Measurements from ENCODE around the gene MAPK8IP1. TPM values are rescaled to one million over a fixed set of nuclear protein-coding genes. Genes with fewer than 3 reads are reported as not detected.

Gene MAPK8IP1
- total RNA-seq, 1 donor from 2014 or later = 6.0 TPM

GRCh38 chr11:45927684-45928413, 42.4 kb downstream of the MAPK8IP1 start:
- Histone ChIP-seq H3K4me3 (no peak overlapping the region), H3K27me3 (peaks cover 5% of the 10 kb centered on the region), H3K9me3 (no peaks in the 10 kb centered on the region), H3K36me3 (peaks cover 8% of the 10 kb centered on the region in 2 donors), H3K27ac (no peak overlapping the region), H3K4me1 (peaks cover 3 to 5% of the 10 kb centered on the region in 2 donors)
- DNase-seq (ENCODE audit: low spot score in 2 of 2) = no peak
- no peak for TF ChIP-seq CTCF (IDR thresholded peaks at IDR 0.05)
- intact Hi-C loops (cut with DNase I) = no loop called here

GRCh38 chr11:45928535-45929215, 43.2 kb downstream of the MAPK8IP1 start:
- no peak for DNase-seq (ENCODE audit: low spot score in 2 of 2)
- intact Hi-C loops (cut with DNase I) = no loop called here
- Histone ChIP-seq H3K4me3 (no peak overlapping the region), H3K27ac (no peak overlapping the region), H3K27me3 (no peaks in the 10 kb centered on the region), H3K36me3 (peaks cover 14% of the 10 kb centered on the region in 2 donors), H3K4me1 (no peaks in the 10 kb centered on the region), H3K9me3 (no peaks in the 10 kb centered on the region)
- TF ChIP-seq CTCF (IDR thresholded peaks at IDR 0.05) = no peak

GRCh38 chr11:45929486-45930030, 44.1 kb downstream of the MAPK8IP1 start:
- no peak for DNase-seq (ENCODE audit: low spot score in 2 of 2)
- Histone ChIP-seq H3K27ac (no peak overlapping the region), H3K27me3 (no peaks in the 10 kb centered on the region), H3K36me3 (peaks cover 23% of the 10 kb centered on the region in 2 donors), H3K9me3 (no peaks in the 10 kb centered on the region), H3K4me3 (no peak overlapping the region), H3K4me1 (no peaks in the 10 kb centered on the region)
- no peak for TF ChIP-seq CTCF (IDR thresholded peaks at IDR 0.05)
- intact Hi-C loops (cut with DNase I) = no loop called here

GRCh38 chr11:45930031-45930794, 44.8 kb downstream of the MAPK8IP1 start:
- H3K9me3 ChIP-seq = no peaks in the 10 kb centered on the region
- H3K4me3 ChIP-seq = no peak overlapping the region
- TF ChIP-seq CTCF (IDR thresholded peaks at IDR 0.05) = no peak
- H3K27me3 ChIP-seq = no peaks in the 10 kb centered on the region
- peaks cover 29% of the 10 kb centered on the region in 2 donors for H3K36me3 ChIP-seq
- intact Hi-C loops (cut with DNase I) = no loop called here
- DNase-seq (ENCODE audit: low spot score in 2 of 2) = no peak
- H3K4me1 ChIP-seq = no peaks in the 10 kb centered on the region
- no peak overlapping the region for H3K27ac ChIP-seq

- intact Hi-C loops (cut with DNase I) = no loop called here
- no peaks in the 10 kb centered on the region for H3K4me1 ChIP-seq
- no peak overlapping the region for H3K4me3 ChIP-seq
- DNase-seq (ENCODE audit: low spot score in 2 of 2) = no peak
- H3K27me3 ChIP-seq = no peaks in the 10 kb centered on the region
- H3K27ac ChIP-seq = no peak overlapping the region
- H3K9me3 ChIP-seq = no peaks in the 10 kb centered on the region
- TF ChIP-seq CTCF (IDR thresholded peaks at IDR 0.05) = no peak
- H3K36me3 ChIP-seq = peaks cover 38% of the 10 kb centered on the region in 2 donors
These were observed 45.6 kb downstream of the MAPK8IP1 start for GRCh38 chr11:45930951-45931570.
